ENCODE results near the gene XKR7.
A peak's percentile ranks its signal among the peaks of the same experiment; 100 is the strongest.

Gene XKR7

DNA sequence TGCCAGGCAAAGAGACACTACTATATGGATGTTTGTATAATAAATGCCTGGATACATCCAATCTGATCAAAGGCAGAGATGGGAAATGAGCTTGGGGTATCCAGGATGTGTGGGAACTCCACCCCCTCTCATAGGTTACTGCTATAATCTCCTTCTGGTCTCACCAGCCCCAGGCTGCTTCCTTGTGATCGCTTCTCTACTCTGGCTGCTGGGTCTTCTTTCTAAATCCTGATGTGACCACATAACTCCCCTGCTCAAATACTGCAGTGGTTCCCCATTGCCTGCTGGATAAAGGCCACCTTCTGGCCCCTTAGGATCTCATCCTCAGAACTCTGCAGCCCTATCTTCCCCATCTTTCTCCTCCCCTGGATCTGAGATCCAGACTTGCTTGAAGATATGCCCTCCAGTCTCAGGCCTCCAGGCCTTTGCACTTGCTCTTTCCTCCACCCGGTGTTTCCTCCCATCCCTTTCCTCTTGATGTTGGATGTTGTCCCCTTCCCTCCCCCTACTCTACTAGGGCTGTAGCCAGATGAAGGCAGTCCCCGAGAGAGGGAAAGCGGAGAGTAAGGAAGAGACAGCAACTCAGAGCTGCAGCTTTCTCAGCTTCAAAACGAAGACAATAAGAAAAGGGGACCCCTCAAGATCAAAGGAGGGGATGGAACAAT is 828 bp upstream of the XKR7 start:
- H3K4me1 ChIP-seq (ENCODE audit: control insufficient read depth in 1 of 2, insufficient read depth in 2 of 2, low read length in 2 of 2) = peaks cover 0 to 7% of the 10 kb centered on the region in 2 donors
- no peak overlapping the region for H3K4me3 ChIP-seq (ENCODE audit: low read depth in 1 of 2, low read length in 2 of 2)
- no peaks in the 10 kb centered on the region for H3K36me3 ChIP-seq (ENCODE audit: control insufficient read depth in 1 of 2, insufficient read depth in 2 of 2, low read length in 2 of 2)
- H3K9me3 ChIP-seq (ENCODE audit: control insufficient read depth in 1 of 2, low read length in 2 of 2) = no peaks in the 10 kb centered on the region
- H3K27ac ChIP-seq (ENCODE audit: low read length) = no peak overlapping the region
- peaks cover 6% of the 10 kb centered on the region for H3K27me3 ChIP-seq (ENCODE audit: low read depth, low read length)

DNA sequence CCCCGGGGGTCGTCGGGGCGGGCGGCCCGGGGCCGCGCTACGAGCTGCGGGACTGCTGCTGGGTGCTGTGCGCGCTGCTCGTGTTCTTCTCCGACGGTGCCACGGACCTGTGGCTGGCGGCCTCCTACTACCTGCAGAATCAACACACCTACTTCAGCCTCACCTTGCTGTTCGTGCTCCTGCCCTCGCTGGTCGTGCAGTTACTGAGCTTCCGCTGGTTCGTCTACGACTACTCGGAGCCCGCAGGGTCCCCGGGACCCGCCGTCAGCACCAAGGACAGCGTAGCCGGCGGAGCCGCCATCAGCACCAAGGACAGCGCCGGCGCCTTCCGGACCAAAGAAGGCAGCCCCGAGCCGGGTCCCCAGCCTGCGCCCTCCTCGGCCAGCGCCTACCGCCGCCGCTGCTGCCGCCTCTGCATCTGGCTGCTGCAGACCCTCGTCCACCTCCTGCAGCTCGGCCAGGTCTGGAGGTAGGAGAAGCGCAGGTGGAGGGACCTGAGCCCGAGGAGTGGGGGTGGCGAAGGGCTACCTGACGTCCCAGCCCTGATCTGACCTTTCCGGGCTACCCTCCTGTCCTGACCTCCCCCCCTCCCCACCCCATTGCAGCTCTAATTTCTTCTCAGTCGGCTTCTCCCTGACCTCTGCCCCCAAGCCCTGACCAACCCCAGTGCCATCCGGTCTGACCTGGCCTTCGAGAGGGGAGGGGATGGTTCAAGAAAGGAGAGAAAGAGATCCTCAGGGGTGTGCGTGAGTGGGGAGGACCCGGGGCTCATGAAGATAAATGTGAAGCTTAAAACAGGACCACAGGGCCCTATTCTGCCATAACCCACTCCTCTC is 558 bp downstream of the XKR7 start:
- Histone ChIP-seq H3K27me3 (ENCODE audit: low read depth, low read length) (peaks cover 10% of the 10 kb centered on the region), H3K4me3 (ENCODE audit: low read depth in 1 of 2, low read length in 2 of 2) (peak overlapping the region in 1 of 2 donors; percentile 26), H3K4me1 (ENCODE audit: control insufficient read depth in 1 of 2, insufficient read depth in 2 of 2, low read length in 2 of 2) (peaks cover 0 to 7% of the 10 kb centered on the region in 2 donors), H3K9me3 (ENCODE audit: control insufficient read depth in 1 of 2, low read length in 2 of 2) (no peaks in the 10 kb centered on the region), H3K27ac (ENCODE audit: low read length) (no peak overlapping the region), H3K36me3 (ENCODE audit: control insufficient read depth in 1 of 2, insufficient read depth in 2 of 2, low read length in 2 of 2) (no peaks in the 10 kb centered on the region)

DNA sequence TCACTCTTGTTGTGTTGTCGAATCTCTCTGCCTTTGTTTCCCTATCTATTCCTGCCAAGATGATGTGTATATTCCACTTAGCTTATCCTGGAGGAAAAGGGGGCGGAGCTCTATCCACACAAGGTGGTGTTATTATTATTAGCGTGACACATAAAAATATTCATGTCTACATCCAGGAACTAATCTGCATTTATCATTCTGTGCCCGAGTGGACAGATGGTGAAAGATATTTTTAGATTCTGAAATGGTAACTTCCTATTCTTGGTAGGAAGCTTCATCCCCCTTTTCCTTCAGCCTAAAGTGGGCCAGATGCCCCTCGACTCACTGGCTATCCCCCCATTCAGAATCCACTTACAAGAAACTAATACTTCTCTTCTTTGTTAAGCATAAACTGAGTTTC is 2.0 kb downstream of the XKR7 start:
- Histone ChIP-seq H3K27ac (ENCODE audit: low read length) (no peak overlapping the region), H3K27me3 (ENCODE audit: low read depth, low read length) (peaks cover 10% of the 10 kb centered on the region), H3K4me1 (ENCODE audit: control insufficient read depth in 1 of 2, insufficient read depth in 2 of 2, low read length in 2 of 2) (peaks cover 0 to 7% of the 10 kb centered on the region in 2 donors), H3K9me3 (ENCODE audit: control insufficient read depth in 1 of 2, low read length in 2 of 2) (no peaks in the 10 kb centered on the region), H3K4me3 (ENCODE audit: low read depth in 1 of 2, low read length in 2 of 2) (no peak overlapping the region), H3K36me3 (ENCODE audit: control insufficient read depth in 1 of 2, insufficient read depth in 2 of 2, low read length in 2 of 2) (no peaks in the 10 kb centered on the region)

DNA sequence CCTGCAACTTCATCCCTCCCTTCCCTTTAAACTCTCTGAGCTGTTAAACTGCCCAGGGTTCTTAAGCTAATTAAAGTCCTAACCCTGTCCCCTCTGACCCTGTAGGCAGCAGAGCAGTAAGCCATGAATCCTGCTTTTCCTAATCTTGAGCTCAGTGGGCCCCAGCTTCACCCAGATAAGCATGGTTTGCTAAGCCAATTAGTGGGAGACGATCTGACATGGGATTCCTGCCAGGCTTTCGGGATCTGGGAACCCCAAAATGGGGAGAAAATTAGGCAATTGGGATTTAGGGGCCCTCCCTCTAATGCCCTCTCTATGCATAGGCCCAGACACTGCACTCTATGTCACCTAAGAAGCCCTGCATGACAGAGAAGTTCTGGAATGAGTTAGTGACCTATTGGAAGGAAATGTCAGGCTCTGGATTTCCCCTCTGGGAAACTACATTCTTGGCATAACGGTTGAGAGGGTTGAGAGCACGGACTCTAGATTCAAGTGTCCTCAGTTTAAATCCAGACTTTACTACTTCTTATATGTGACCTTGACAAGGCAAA is 4.6 kb downstream of the XKR7 start:
- no peak overlapping the region for H3K27ac ChIP-seq (ENCODE audit: low read length)
- H3K4me1 ChIP-seq (ENCODE audit: control insufficient read depth in 1 of 2, insufficient read depth in 2 of 2, low read length in 2 of 2) = peaks cover 0 to 7% of the 10 kb centered on the region in 2 donors
- no peak overlapping the region for H3K4me3 ChIP-seq (ENCODE audit: low read depth in 1 of 2, low read length in 2 of 2)
- H3K36me3 ChIP-seq (ENCODE audit: control insufficient read depth in 1 of 2, insufficient read depth in 2 of 2, low read length in 2 of 2) = no peaks in the 10 kb centered on the region
- no peaks in the 10 kb centered on the region for H3K9me3 ChIP-seq (ENCODE audit: control insufficient read depth in 1 of 2, low read length in 2 of 2)
- peaks cover 10% of the 10 kb centered on the region for H3K27me3 ChIP-seq (ENCODE audit: low read depth, low read length)

DNA sequence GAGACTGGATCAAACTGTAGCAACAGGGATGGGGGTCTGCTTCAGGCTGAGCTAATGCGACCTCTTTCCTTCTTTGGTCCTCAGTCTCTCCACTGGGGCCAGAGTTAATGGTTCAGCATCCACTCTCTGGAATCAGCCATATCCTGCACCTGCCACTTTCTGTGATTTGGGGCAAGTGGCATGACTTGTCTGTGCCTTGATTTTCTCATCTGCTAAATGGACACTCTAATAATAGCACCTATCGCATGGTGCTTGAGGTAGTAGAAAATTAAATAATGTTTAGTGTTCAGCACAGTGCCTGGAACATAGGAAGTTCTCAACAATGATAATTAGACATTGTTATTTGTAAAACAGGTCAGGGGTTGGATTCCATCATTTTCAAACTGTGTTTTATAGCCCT is 6.3 kb downstream of the XKR7 start:
- Histone ChIP-seq H3K36me3 (ENCODE audit: control insufficient read depth in 1 of 2, insufficient read depth in 2 of 2, low read length in 2 of 2) (no peaks in the 10 kb centered on the region), H3K27ac (ENCODE audit: low read length) (no peak overlapping the region), H3K27me3 (ENCODE audit: low read depth, low read length) (peaks cover 5% of the 10 kb centered on the region), H3K9me3 (ENCODE audit: control insufficient read depth in 1 of 2, low read length in 2 of 2) (no peaks in the 10 kb centered on the region), H3K4me3 (ENCODE audit: low read depth in 1 of 2, low read length in 2 of 2) (no peak overlapping the region), H3K4me1 (ENCODE audit: control insufficient read depth in 1 of 2, insufficient read depth in 2 of 2, low read length in 2 of 2) (no peaks in the 10 kb centered on the region)

DNA sequence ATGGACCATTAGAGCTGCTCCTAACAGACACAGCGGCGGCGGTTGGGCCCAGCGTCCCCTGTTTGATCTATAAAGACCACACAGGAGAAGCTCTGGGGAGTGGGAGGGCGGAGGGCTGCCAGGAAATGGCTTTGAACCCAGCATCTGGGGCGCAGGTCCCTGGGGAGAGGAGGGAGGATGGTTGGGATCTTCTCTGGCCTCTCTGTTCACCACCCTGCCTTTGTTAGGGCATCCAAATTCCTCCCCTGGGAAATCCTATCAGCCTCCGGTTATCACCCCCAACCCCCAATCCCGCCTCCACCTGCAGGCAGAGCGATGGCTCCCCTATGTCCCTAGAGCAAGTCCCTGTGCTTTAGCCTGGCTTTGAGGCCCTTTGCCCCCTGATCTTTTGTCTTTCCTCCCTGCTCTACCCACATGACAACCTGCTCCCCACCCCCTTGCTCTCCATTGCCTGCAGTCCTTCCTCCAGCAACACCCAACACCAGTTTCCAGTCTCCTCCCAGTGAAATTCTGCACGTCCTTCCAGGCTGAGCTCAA is 7.1 kb downstream of the XKR7 start:
- Histone ChIP-seq H3K27me3 (ENCODE audit: low read depth, low read length) (peaks cover 4% of the 10 kb centered on the region), H3K4me3 (ENCODE audit: low read depth in 1 of 2, low read length in 2 of 2) (no peak overlapping the region), H3K9me3 (ENCODE audit: control insufficient read depth in 1 of 2, low read length in 2 of 2) (no peaks in the 10 kb centered on the region), H3K27ac (ENCODE audit: low read length) (no peak overlapping the region), H3K4me1 (ENCODE audit: control insufficient read depth in 1 of 2, insufficient read depth in 2 of 2, low read length in 2 of 2) (no peaks in the 10 kb centered on the region), H3K36me3 (ENCODE audit: control insufficient read depth in 1 of 2, insufficient read depth in 2 of 2, low read length in 2 of 2) (no peaks in the 10 kb centered on the region)

DNA sequence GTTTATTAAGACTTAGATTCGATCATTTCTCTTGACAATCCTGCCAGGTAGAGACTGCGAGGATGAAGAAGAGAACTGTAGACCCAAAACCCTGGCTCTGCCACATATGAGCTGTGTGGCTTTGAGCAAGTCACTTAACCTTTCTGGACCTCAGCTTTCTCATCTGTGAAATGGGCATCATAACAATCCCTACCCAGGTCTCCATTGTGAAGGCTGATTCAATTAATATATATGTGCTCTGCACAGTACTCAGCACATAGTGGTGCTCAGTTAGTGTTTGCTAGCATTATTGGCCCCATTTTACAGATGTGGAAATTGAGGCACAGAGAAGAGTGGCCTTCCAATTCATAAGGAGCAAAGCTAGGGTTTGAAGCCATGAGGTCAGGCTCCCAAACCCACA is 7.9 kb downstream of the XKR7 start:
- Histone ChIP-seq H3K4me3 (ENCODE audit: low read depth in 1 of 2, low read length in 2 of 2) (no peak overlapping the region), H3K27ac (ENCODE audit: low read length) (no peak overlapping the region), H3K4me1 (ENCODE audit: control insufficient read depth in 1 of 2, insufficient read depth in 2 of 2, low read length in 2 of 2) (no peaks in the 10 kb centered on the region), H3K36me3 (ENCODE audit: control insufficient read depth in 1 of 2, insufficient read depth in 2 of 2, low read length in 2 of 2) (no peaks in the 10 kb centered on the region), H3K27me3 (ENCODE audit: low read depth, low read length) (peaks cover 4% of the 10 kb centered on the region), H3K9me3 (ENCODE audit: control insufficient read depth in 1 of 2, low read length in 2 of 2) (no peaks in the 10 kb centered on the region)

DNA sequence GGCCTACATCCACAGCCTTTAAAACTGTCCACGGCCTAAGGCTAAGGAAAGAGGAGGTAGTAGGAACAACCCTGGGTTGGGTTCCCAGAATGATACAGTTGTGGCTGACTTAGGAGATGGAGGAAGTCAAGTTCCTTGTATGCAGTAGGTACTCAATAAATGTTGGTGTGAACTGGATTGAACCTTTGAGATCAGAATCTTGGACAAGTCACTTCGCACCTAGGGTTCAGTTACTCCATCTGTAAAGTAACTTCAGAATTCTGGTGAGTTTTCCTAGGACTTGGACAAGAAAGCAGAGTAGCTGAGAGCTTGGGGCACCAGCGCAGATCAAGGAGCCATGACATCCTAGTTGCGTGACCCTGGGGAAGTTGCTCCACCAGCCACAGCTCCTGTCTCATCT is 9.1 kb downstream of the XKR7 start:
- H3K9me3 ChIP-seq (ENCODE audit: control insufficient read depth in 1 of 2, low read length in 2 of 2) = no peaks in the 10 kb centered on the region
- no peak overlapping the region for H3K27ac ChIP-seq (ENCODE audit: low read length)
- H3K4me3 ChIP-seq (ENCODE audit: low read depth in 1 of 2, low read length in 2 of 2) = no peak overlapping the region
- no peaks in the 10 kb centered on the region for H3K36me3 ChIP-seq (ENCODE audit: control insufficient read depth in 1 of 2, insufficient read depth in 2 of 2, low read length in 2 of 2)
- H3K27me3 ChIP-seq (ENCODE audit: low read depth, low read length) = peaks cover 4% of the 10 kb centered on the region
- no peaks in the 10 kb centered on the region for H3K4me1 ChIP-seq (ENCODE audit: control insufficient read depth in 1 of 2, insufficient read depth in 2 of 2, low read length in 2 of 2)

DNA sequence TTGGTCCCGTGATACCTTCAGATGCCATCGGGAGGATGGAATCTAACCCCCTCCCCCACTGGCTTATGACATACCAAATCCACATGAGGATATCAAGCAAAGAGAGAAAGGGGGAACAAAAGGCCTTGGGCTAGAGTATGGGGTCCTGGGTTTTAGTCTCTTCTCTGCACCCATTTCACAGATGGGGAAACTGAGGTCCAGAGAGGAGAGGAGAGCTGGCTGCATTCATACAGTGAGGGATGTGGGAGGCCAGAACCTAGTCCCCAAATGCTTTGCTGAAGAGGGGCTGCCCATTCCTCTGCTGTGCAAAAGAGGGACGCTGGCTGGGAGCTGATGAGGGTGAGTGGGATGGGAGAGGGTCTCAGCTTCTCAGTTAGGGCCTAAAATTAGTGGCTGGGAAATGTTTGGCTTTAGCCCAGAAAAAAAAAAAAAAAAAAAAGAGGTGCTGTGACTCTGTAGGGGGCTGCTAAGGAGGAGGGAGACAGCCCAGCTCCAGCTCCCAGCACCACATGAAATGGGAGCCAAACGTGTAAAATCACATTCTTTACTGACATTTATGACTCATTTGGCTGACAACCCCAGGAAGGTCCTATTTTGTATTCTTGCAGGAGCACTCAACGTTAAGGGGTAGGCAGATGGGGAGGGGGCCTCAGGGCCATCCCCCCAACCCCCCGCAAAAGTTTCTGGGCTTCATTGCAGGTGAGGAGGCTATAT is 11.9 kb downstream of the XKR7 start:
- no peaks in the 10 kb centered on the region for H3K4me1 ChIP-seq (ENCODE audit: control insufficient read depth in 1 of 2, insufficient read depth in 2 of 2, low read length in 2 of 2)
- H3K27me3 ChIP-seq (ENCODE audit: low read depth, low read length) = no peaks in the 10 kb centered on the region
- no peaks in the 10 kb centered on the region for H3K9me3 ChIP-seq (ENCODE audit: control insufficient read depth in 1 of 2, low read length in 2 of 2)
- no peak overlapping the region for H3K27ac ChIP-seq (ENCODE audit: low read length)
- H3K4me3 ChIP-seq (ENCODE audit: low read depth in 1 of 2, low read length in 2 of 2) = no peak overlapping the region
- H3K36me3 ChIP-seq (ENCODE audit: control insufficient read depth in 1 of 2, insufficient read depth in 2 of 2, low read length in 2 of 2) = no peaks in the 10 kb centered on the region

DNA sequence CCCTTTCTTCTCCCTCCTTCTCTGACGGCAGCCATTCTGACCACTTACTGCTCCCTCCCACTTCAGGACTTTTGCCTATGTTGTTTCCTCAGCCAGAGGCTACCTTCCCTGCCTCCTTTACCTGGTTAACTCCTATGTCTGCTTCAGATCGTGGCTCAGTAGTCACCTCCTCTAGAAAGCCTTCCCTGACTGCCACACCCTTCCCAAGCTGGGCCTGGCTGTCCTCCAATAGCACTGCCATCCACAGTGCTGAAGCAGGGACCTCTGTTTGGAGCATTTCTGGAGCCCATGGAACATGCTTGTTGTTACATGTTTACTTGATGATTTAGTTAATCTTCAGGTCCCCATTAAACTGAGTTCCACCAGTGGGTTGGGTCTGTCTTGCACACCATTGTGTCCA is 13.8 kb downstream of the XKR7 start:
- H3K4me3 ChIP-seq (ENCODE audit: low read depth in 1 of 2, low read length in 2 of 2) = no peak overlapping the region
- no peaks in the 10 kb centered on the region for H3K9me3 ChIP-seq (ENCODE audit: control insufficient read depth in 1 of 2, low read length in 2 of 2)
- H3K27me3 ChIP-seq (ENCODE audit: low read depth, low read length) = no peaks in the 10 kb centered on the region
- no peaks in the 10 kb centered on the region for H3K4me1 ChIP-seq (ENCODE audit: control insufficient read depth in 1 of 2, insufficient read depth in 2 of 2, low read length in 2 of 2)
- no peaks in the 10 kb centered on the region for H3K36me3 ChIP-seq (ENCODE audit: control insufficient read depth in 1 of 2, insufficient read depth in 2 of 2, low read length in 2 of 2)
- no peak overlapping the region for H3K27ac ChIP-seq (ENCODE audit: low read length)

DNA sequence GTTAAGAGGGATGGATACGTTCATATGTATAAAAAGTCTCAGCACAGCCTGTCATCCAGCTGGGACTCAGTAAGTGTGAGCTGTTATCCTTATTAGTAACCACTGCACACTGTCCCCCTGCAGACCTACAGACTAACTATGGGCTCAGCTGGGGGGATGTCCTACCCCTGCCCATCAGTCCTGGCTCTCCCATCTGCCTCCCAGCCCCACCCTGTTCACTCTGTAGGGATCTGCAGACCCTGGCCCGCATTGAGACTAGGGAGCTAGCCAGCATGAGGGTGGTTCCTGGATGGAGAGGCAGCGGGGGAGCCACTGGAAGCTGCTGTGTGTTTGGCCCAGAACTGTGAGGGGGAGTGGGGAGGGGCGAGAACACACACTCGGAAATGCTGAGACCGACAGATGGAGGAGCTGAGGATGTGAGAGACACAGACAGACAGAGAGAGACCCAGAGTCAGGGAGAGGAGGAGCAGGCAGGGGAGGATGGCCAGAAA is 17.1 kb downstream of the XKR7 start:
- H3K27me3 ChIP-seq (ENCODE audit: low read depth, low read length) = no peaks in the 10 kb centered on the region
- H3K9me3 ChIP-seq (ENCODE audit: control insufficient read depth in 1 of 2, low read length in 2 of 2) = no peaks in the 10 kb centered on the region
- no peak overlapping the region for H3K4me3 ChIP-seq (ENCODE audit: low read depth in 1 of 2, low read length in 2 of 2)
- H3K27ac ChIP-seq (ENCODE audit: low read length) = no peak overlapping the region
- no peaks in the 10 kb centered on the region for H3K36me3 ChIP-seq (ENCODE audit: control insufficient read depth in 1 of 2, insufficient read depth in 2 of 2, low read length in 2 of 2)
- no peaks in the 10 kb centered on the region for H3K4me1 ChIP-seq (ENCODE audit: control insufficient read depth in 1 of 2, insufficient read depth in 2 of 2, low read length in 2 of 2)

Measured in muscle layer of duodenum (tissue), 2 donors.